ENCODE data around the gene ADAMTS2. TPM values are rescaled to one million over a fixed set of nuclear protein-coding genes. Genes with fewer than 3 reads are reported as not detected.

ADAMTS2 gene
- total RNA-seq, 1 donor from 2014 or later, result 1.2 TPM

DNA sequence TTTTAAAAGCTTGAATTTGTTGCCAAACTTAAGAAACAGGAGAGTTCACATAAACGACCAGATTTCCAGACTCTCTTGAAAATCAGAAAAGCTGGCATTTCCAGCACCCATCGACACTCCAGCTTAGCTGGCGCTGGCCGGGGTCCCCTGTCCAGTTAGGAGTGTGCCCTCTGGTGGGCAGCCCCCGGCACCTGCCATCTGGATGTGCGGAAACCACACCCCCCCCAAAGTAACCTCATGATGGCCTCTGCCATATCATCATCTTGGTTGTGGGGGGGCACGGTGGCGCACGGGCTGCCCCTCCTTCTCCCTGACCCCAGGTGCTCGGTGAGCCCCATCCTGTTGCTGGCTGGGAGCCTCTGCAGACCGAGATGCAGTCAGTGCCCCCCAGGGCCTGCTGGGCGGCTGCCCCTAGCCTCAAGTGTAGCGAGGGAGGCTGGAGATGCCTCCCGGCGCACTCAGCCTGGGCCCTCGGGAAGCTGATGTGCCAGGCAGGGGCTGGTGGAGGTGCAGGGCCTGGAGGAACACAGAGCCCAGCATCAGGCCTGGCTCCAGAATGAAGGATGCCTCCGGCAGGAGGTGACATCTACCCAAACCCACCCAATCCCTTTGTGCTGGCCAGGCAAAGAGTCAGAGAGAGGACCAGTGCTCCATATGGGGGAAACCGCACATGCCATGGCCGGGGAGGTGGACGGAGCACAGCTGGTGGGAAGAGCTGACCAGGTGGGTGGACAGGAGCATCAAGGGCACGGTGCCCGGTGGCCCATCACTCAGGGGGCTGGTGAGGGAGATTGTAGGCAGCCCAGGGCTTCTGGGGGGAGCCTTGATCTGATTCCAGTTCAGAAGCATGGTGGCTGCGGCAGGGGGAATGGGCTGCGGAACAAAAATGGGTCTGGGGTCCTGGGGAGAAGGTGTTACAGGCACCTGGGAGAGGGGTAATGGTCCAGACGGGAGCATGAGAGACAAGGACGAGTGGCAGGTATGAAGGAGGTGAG, 70.6 kb downstream of the ADAMTS2 start:
- no peak for DNase-seq (ENCODE audit: low spot score)
- Mint-ChIP-seq H3K27me3 (ENCODE audit: insufficient read depth, low read depth) (no peaks in the 10 kb centered on the region), H3K9me3 (no peaks in the 10 kb centered on the region), H3K4me3 (no peak overlapping the region), H3K36me3 (no peaks in the 10 kb centered on the region), H3K4me1 (peaks cover 27% of the 10 kb centered on the region), H3K27ac (peak overlapping the region; percentile 21)
- Histone ChIP-seq H3K79me2 (ENCODE audit: low read depth) (no peaks in the 10 kb centered on the region), H3K4me2 (no peak overlapping the region), H3K4me3 (no peak overlapping the region), H4K20me1 (ENCODE audit: low read depth) (no peaks in the 10 kb centered on the region), H3K27ac (no peak overlapping the region), H3K27me3 (no peaks in the 10 kb centered on the region), H3K9me3 (ENCODE audit: low read depth) (no peaks in the 10 kb centered on the region), H3F3A (ENCODE audit: low read depth) (no peaks in the 10 kb centered on the region), H2AFZ (replicated peaks) (no peak overlapping the region), H3K9ac (no peak overlapping the region), H3K4me1 (peaks cover 5% of the 10 kb centered on the region), H3K36me3 (no peaks in the 10 kb centered on the region)
- TF ChIP-seq EZH2 (IDR thresholded peaks at IDR 0.05), result no peak
- peak; percentile 42 for TF ChIP-seq CTCF (IDR thresholded peaks at IDR 0.05)
- no peak for TF ChIP-seq EZH2phosphoT487 (IDR thresholded peaks at IDR 0.05)

GRCh38 chr5:179273441-179274145, 71.7 kb downstream of the ADAMTS2 start:
- H3K4me1 ChIP-seq, result peaks cover 5% of the 10 kb centered on the region
- DNase-seq (ENCODE audit: low spot score), result no peak
- H3K9me3 Mint-ChIP-seq, result no peaks in the 10 kb centered on the region
- H2AFZ ChIP-seq (replicated peaks), result no peak overlapping the region
- TF ChIP-seq EZH2 (IDR thresholded peaks at IDR 0.05) (no peak), CTCF (IDR thresholded peaks at IDR 0.05) (no peak), EZH2phosphoT487 (IDR thresholded peaks at IDR 0.05) (no peak)
- no peak overlapping the region for H3K27ac ChIP-seq
- no peak overlapping the region for H3K4me3 ChIP-seq
- no peaks in the 10 kb centered on the region for H3K79me2 ChIP-seq (ENCODE audit: low read depth)
- H3K27me3 ChIP-seq, result no peaks in the 10 kb centered on the region
- peak overlapping the region; percentile 82 for H3K27ac Mint-ChIP-seq
- H3K4me1 Mint-ChIP-seq, result peaks cover 19% of the 10 kb centered on the region
- H3F3A ChIP-seq (ENCODE audit: low read depth), result no peaks in the 10 kb centered on the region
- H4K20me1 ChIP-seq (ENCODE audit: low read depth), result no peaks in the 10 kb centered on the region
- no peaks in the 10 kb centered on the region for H3K9me3 ChIP-seq (ENCODE audit: low read depth)
- H3K27me3 Mint-ChIP-seq (ENCODE audit: insufficient read depth, low read depth), result no peaks in the 10 kb centered on the region
- no peaks in the 10 kb centered on the region for H3K36me3 Mint-ChIP-seq
- no peaks in the 10 kb centered on the region for H3K36me3 ChIP-seq
- H3K4me2 ChIP-seq, result no peak overlapping the region
- no peak overlapping the region for H3K4me3 Mint-ChIP-seq
- no peak overlapping the region for H3K9ac ChIP-seq

- Histone ChIP-seq H3K27ac (no peak overlapping the region), H3K9ac (no peak overlapping the region), H3K4me2 (no peak overlapping the region), H3K27me3 (no peaks in the 10 kb centered on the region), H3K9me3 (ENCODE audit: low read depth) (no peaks in the 10 kb centered on the region), H3K4me1 (peaks cover 5% of the 10 kb centered on the region), H2AFZ (replicated peaks) (no peak overlapping the region), H3K36me3 (no peaks in the 10 kb centered on the region), H3K4me3 (no peak overlapping the region), H3F3A (ENCODE audit: low read depth) (no peaks in the 10 kb centered on the region), H3K79me2 (ENCODE audit: low read depth) (no peaks in the 10 kb centered on the region), H4K20me1 (ENCODE audit: low read depth) (no peaks in the 10 kb centered on the region)
- Mint-ChIP-seq H3K4me3 (no peak overlapping the region), H3K27ac (peak overlapping the region; percentile 96), H3K36me3 (no peaks in the 10 kb centered on the region), H3K27me3 (ENCODE audit: insufficient read depth, low read depth) (no peaks in the 10 kb centered on the region), H3K9me3 (no peaks in the 10 kb centered on the region), H3K4me1 (peaks cover 14% of the 10 kb centered on the region)
- no peak for DNase-seq (ENCODE audit: low spot score)
- no peak for TF ChIP-seq CTCF (IDR thresholded peaks at IDR 0.05)
- no peak for TF ChIP-seq EZH2phosphoT487 (IDR thresholded peaks at IDR 0.05)
- no peak for TF ChIP-seq EZH2 (IDR thresholded peaks at IDR 0.05)
Measured at GRCh38 chr5:179273073-179273435, 72.2 kb downstream of the ADAMTS2 start.

Data from neural progenitor cell (in vitro differentiated cells).